GM12878 (cell line): ENCODE results near the gene CDC42BPA.

Experiments used
- EZH2 ChIP-seq: IDR thresholded peaks from 2 replicates; pipeline ENCODE4 v1.6.1; 2012; ENCODE audit warnings: low read depth, mild to moderate bottlenecking, control low read depth, inconsistent platforms, low read length, borderline replicate concordance; ENCODE audit not compliant: control insufficient read depth
- MXI1 ChIP-seq: fragments of 150-350 bp; IDR thresholded peaks from 2 replicates; pipeline ENCODE4 v1.6.1; 2011; ENCODE audit warnings: low read depth, mild to moderate bottlenecking, inconsistent platforms, low read length, improper control_type of control experiment
- POLR2AphosphoS5 ChIP-seq: IDR thresholded peaks from 2 replicates; pipeline ENCODE4 v1.6.1; 2011; ENCODE audit warnings: mild to moderate bottlenecking, low read length, inconsistent platforms
- SUPT20H ChIP-seq: IDR thresholded peaks from 2 replicates; pipeline ENCODE4 v1.6.1; 2011; ENCODE audit warnings: low read depth, mild to moderate bottlenecking, low read length, moderate library complexity, borderline replicate concordance; ENCODE audit not compliant: control insufficient read depth
- TF ChIP-seq, protein P1 (sequence below): IDR thresholded peaks from 2 replicates; pipeline ENCODE4 v1.6.1; 2012; ENCODE audit warnings: low read depth, low read length, improper control_type of control experiment

DNA sequence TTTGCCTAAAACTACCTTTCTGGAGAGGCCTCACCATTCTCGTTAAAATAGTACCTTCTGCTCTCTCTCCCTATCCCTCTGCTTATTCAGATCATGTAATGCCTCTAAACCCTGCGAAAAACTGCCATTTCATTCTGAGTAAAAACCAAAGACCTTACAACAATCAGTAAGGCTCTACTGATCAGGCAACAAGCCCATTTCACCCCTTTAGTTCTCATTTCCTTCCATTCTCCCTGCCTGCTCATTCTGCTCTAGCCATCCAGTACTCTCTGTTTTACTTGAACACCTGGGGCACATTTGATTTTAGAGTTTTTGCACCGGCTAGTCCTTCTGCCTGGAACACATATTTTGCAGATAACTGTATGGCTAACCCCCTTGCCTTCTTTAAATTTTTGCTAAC lies 190.4 kb downstream of the CDC42BPA start:
- TF ChIP-seq POLR2AphosphoS5 = no peak
- no peak for TF ChIP-seq SUPT20H
- TF ChIP-seq MXI1 = no peak
- TF ChIP-seq, protein P1, sequence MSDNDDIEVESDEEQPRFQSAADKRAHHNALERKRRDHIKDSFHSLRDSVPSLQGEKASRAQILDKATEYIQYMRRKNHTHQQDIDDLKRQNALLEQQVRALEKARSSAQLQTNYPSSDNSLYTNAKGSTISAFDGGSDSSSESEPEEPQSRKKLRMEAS = no peak
- TF ChIP-seq EZH2 = no peak
